Activated T-cell treated with anti-CD3 and anti-CD28 coated beads for 24 hours (primary cell): ENCODE results near the gene FLACC1.
"Not testable (repeated sequence)": the region's sequence is repeated elsewhere in the genome, so short reads cannot be mapped to it uniquely, and the experiment has no call there.

Experiments used
- DNase-seq: peaks from one replicate; pipeline ENCODE4 v3.0.0-alpha.2; 2020; ENCODE audit warnings: low read depth

The FLACC1 gene

GRCh38 chr2:201357221-201357620 is at the start of gene FLACC1:
TSS of gene FLACC1 (minus strand) at chr2:201357345. CDS start at chr2:201351404, 5,941 bp downstream.
- DNase-seq: no peak

GRCh38 chr2:201406077-201406662 is 49.0 kb upstream of the FLACC1 start:
- no peak for DNase-seq

- DNase-seq: no peak
Observed at GRCh38 chr2:201404699-201405280, 47.6 kb upstream of the FLACC1 start.

GRCh38 chr2:201403880-201404279 is 46.7 kb upstream of the FLACC1 start:
- DNase-seq: no peak

- DNase-seq: no peak
Observed at GRCh38 chr2:201402651-201403562, 45.8 kb upstream of the FLACC1 start.

GRCh38 chr2:201401815-201402214 is 44.7 kb upstream of the FLACC1 start:
- DNase-seq: no peak

- no peak for DNase-seq
Observed at GRCh38 chr2:201396595-201396994, 39.5 kb upstream of the FLACC1 start.

- DNase-seq: no peak
Observed at GRCh38 chr2:201383136-201383535, 26.0 kb upstream of the FLACC1 start.

GRCh38 chr2:201378496-201379397 is 21.6 kb upstream of the FLACC1 start:
- DNase-seq: no peak

- no peak for DNase-seq
Observed at GRCh38 chr2:201377218-201377617, 20.1 kb upstream of the FLACC1 start.

GRCh38 chr2:201369775-201370174 is 12.6 kb upstream of the FLACC1 start:
- DNase-seq: no peak

- DNase-seq: not testable (repeated sequence)
Observed at GRCh38 chr2:201369318-201369717, 12.2 kb upstream of the FLACC1 start.

GRCh38 chr2:201366146-201366545 is 9.0 kb upstream of the FLACC1 start:
- DNase-seq: no peak

GRCh38 chr2:201363857-201364560 is 6.9 kb upstream of the FLACC1 start:
- DNase-seq: peak; percentile 23

GRCh38 chr2:201362396-201362795 is 5.3 kb upstream of the FLACC1 start:
- DNase-seq: no peak

- no peak for DNase-seq
Observed at GRCh38 chr2:201361078-201361733, 4.1 kb upstream of the FLACC1 start.

GRCh38 chr2:201360256-201360655 is 3.1 kb upstream of the FLACC1 start:
- no peak for DNase-seq

- DNase-seq: no peak
Observed at GRCh38 chr2:201358684-201359083, 1.5 kb upstream of the FLACC1 start.

- no peak for DNase-seq
Observed at GRCh38 chr2:201353116-201353515, 4.0 kb downstream of the FLACC1 start.

GRCh38 chr2:201350879-201351278 is 6.3 kb downstream of the FLACC1 start:
- DNase-seq: no peak

GRCh38 chr2:201349601-201350000 is 7.5 kb downstream of the FLACC1 start:
- DNase-seq: no peak
